GM18505 (cell line): Measurements from ENCODE around the gene IQUB.
"Not testable (repeated sequence)": the region's sequence is repeated elsewhere in the genome, so short reads cannot be mapped to it uniquely, and the experiment has no call there.

Source experiments
- ATAC-seq: cut with Tn5 transposase; IDR thresholded peaks from one replicate; pipeline ENCODE4 v1.9.1; 2021; ENCODE audit not compliant: unreplicated experiment
- POLR2A ChIP-seq: IDR thresholded peaks from 4 replicates; pipeline ENCODE4 v1.6.1; 2011; ENCODE audit warnings: borderline replicate concordance; ENCODE audit not compliant: insufficient read depth, insufficient read length; ENCODE audit errors: extremely low read depth

Gene IQUB

DNA sequence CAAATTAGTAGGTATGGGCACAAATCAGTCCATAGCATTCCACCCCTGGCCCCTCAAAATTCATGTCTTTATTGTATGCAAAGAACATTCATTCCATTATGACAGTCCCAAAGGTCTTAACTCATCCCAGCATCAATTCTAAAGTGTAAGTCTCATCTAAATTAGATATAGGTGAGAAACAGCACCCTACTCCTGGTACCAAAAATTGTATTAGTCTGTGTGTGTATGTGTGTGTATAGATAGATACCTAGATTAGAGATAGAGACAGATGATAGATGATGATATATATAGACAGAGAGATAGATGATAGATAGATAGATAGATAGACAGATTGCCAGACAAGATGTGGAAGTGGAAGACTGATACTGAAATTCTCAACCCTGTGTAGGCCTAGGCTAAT lies 109.9 kb downstream of the IQUB start:
- no peak for ATAC-seq
- TF ChIP-seq POLR2A, result no peak

DNA sequence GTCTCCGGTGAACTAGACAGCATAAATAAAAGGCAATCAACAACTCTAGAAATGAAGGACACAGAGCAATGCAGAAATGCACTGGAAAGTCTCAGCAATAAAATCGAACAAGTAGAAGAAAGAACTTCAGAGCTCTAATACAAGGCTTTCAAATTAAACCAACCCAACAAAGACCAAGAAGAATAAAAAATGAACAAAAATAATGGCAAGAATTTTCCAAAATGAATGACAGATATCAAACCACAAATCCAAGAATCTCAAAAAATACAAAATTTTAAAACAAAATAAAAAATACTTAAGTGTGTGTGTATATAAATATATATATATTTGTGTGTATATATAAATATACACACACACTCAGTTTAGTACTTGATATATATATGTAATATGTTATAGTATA lies 110.8 kb downstream of the IQUB start:
- ATAC-seq, result no peak
- TF ChIP-seq POLR2A, result no peak

DNA sequence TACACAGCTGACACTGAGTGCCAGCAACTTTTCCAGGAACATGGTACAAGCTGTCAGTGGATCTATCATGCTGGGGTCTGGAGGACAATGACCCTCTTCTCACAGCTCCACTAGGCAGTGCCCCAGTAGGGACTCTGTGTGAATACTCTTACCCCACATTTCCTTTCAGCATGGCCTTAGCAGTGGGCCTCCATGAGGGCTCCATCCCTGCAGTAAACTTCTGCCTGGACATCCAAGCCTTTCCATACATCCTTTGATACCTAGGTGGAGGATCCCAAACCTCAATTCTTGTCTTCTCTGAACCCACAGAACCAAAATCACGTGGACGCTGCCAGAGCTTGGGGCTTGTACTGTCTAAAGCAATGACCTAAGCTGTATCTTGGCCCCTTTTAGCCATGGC lies 116.8 kb downstream of the IQUB start:
- no peak for ATAC-seq
- no peak for TF ChIP-seq POLR2A

DNA sequence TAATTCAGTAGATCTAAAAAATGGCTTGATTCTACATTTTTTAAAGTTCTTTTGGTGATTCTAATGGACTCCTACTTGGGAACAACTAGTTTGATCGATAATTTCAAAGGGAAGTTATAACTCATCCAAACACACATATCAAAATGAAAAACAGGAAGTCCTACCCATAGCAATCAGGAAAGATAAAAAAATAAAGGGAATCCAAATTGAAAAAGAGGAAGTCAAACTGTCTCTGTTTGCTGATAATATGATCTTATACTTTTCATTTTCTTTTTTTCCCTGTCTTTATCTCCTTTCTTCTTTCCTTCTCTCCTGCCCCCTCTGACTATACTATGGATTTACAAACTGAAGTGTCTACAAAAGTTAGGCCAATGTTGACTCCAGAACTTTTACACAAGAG lies 118.8 kb downstream of the IQUB start:
- no peak for ATAC-seq
- TF ChIP-seq POLR2A, result no peak

DNA sequence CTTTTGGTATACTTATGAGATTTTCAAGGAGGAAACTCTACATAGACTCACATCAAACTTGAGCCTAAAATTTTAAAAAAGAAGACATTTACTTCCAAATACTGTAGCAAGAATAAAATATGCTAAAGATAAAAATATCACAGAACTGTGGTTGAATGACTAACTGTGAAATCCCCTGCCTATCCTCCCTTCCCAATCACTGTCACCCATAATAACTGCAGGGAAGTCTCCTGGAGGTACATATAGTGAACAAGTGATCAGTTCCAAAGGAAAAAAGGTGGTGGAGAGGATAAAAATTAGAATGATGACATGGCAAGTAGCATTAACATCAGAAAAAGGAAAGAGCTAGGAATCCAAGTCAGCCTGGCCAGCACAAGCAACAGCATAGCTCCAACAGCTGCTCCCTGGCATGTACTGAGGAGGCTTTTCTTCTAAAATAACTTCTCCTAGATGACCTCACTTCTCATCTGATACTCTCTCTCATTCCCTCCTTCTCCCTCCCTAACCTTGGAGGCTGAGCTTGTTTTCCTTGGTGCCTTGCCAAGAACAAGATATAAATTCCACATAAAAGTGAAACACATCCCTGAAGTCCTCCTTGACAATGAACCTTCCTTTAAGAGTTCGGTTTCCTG lies 124.0 kb downstream of the IQUB start:
- TF ChIP-seq POLR2A, result no peak
- no peak for ATAC-seq

DNA sequence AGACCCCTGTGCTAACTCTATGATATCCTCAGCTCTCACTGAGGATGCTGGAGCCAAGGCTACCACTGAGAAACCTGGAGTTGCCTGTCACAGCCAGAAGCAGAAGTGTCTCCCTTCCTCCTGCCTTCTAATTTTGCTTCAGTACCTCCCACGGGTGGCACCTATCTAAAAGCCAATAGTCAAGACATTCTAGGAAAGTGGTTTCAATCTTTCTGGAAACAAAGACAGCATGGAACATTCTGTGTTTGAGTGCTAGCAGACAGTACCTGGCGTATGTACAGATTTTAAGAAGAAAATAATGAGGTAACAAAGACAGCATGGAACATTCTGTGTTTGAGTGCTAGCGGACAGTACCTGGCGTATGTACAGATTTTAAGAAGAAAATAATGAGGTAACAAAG lies 126.4 kb downstream of the IQUB start:
- ATAC-seq, result not testable (repeated sequence)
